Naive thymus-derived CD4-positive, alpha-beta T cell (primary cell): Measurements from ENCODE around the gene KCNH1. TPM values are rescaled to one million over a fixed set of nuclear protein-coding genes. Genes with fewer than 3 reads are reported as not detected.

Experiments used
- ATAC-seq: fragments of 150-1000 bp; cut with Tn5 transposase; 2 replicates; pipeline ENCODE4 v1.10.0; 2021; ENCODE audit warnings: mild to moderate bottlenecking, moderate library complexity
- CTCF ChIA-PET: fragments of 350-600 bp; sonication (Branson Sonifier 250); formaldehyde crosslinking; loops from one replicate; lab custom pipeline; 2021; ENCODE audit warnings: antibody characterized with exemption; lab: Charles Lee
- POLR2A ChIA-PET: fragments of 350-600 bp; sonication (Branson Sonifier 250); formaldehyde crosslinking; loops from one replicate; lab custom pipeline; 2021; ENCODE audit warnings: antibody characterized with exemption, inconsistent platforms; lab: Charles Lee
- DNase-seq, 9 donors: peaks; one replicate each; pipeline versions ENCODE4 v3.0.0 to v3.0.0-alpha.2; 2020 to 2022; ENCODE audit warnings: mixed read lengths in 1 of 9
- H3K27ac ChIP-seq: one replicate; pipeline ENCODE4 v1.7.0; 2013; ENCODE audit warnings: mild to moderate bottlenecking, low read depth, low read length, moderate library complexity
- H3K27me3 ChIP-seq, 2 donors: one replicate each; pipeline ENCODE4 v1.7.0; 2013; ENCODE audit warnings: low read length in 2 of 2, mild to moderate bottlenecking in 2 of 2, moderate library complexity in 2 of 2; ENCODE audit not compliant: control insufficient read depth in 2 of 2, insufficient read depth in 2 of 2
- H3K36me3 ChIP-seq, 3 experiments: 1 replicate in 2 of 3; 2 replicates in 1 of 3; pipeline ENCODE4 v1.7.0; 2013; ENCODE audit warnings: low read length in 3 of 3, mild to moderate bottlenecking in 3 of 3, moderate library complexity in 1 of 3; ENCODE audit not compliant: insufficient read depth in 3 of 3, control insufficient read depth in 2 of 3
- H3K4me1 ChIP-seq, 2 donors: one replicate each; pipeline ENCODE4 v1.7.0; 2013; ENCODE audit warnings: low read length in 2 of 2, mild to moderate bottlenecking in 2 of 2, moderate library complexity in 1 of 2; ENCODE audit not compliant: control insufficient read depth in 2 of 2, insufficient read depth in 2 of 2
- H3K4me3 ChIP-seq: 2 replicates; pipeline ENCODE4 v1.7.0; 2013; ENCODE audit warnings: mild to moderate bottlenecking, low read length
- H3K9me3 ChIP-seq, 3 experiments: 1 replicate in 2 of 3; 2 replicates in 1 of 3; pipeline ENCODE4 v1.7.0; 2013; ENCODE audit warnings: low read length in 3 of 3; ENCODE audit not compliant: control insufficient read depth in 2 of 3
- H3K27ac Mint-ChIP-seq, 9 donors: one replicate each; pipeline ENCODE4 v1.8.0; 2020 to 2022; ENCODE audit warnings: mixed read lengths in 9 of 9, mild to moderate bottlenecking in 8 of 9, moderate library complexity in 5 of 9, inconsistent platforms in 2 of 9
- H3K27me3 Mint-ChIP-seq, 5 donors: one replicate each; pipeline ENCODE4 v1.8.0; 2021 to 2022; ENCODE audit warnings: mixed read lengths in 5 of 5, mild to moderate bottlenecking in 1 of 5
- H3K36me3 Mint-ChIP-seq, 5 donors: one replicate each; pipeline ENCODE4 v1.8.0; 2020 to 2022; ENCODE audit warnings: mixed read lengths in 5 of 5, mild to moderate bottlenecking in 3 of 5, inconsistent platforms in 1 of 5
- H3K4me1 Mint-ChIP-seq, 7 donors: one replicate each; pipeline ENCODE4 v1.8.0; 2020 to 2022; ENCODE audit warnings: mixed read lengths in 7 of 7, mild to moderate bottlenecking in 3 of 7, inconsistent platforms in 1 of 7
- H3K4me3 Mint-ChIP-seq, 10 donors: one replicate each; pipeline ENCODE4 v1.8.0; 2020 to 2022; ENCODE audit warnings: mild to moderate bottlenecking in 10 of 10, mixed read lengths in 10 of 10, moderate library complexity in 6 of 10, inconsistent platforms in 2 of 10
- H3K9me3 Mint-ChIP-seq, 11 donors: one replicate each; pipeline ENCODE4 v1.8.0; 2020 to 2022; ENCODE audit warnings: mixed read lengths in 11 of 11, mild to moderate bottlenecking in 4 of 11, inconsistent platforms in 1 of 11, moderate library complexity in 1 of 11
- intact Hi-C, 2 donors: fragments of 100-400 bp; cut with micrococcal nuclease; formaldehyde crosslinking; loops; one replicate each; pipeline ENCODE4 v1.15.1; 2023
- polyA plus RNA-seq, 2 donors: library from polyadenylated mRNA; unstranded; fragments of 300-500 nt; fragmentation: Illumina TruSeq; gene quantifications; one replicate each; pipeline ENCODE4 v1.2.3, GENCODE V29; 2021
- total RNA-seq, 6 experiments: library from RNA in 5 of 6; stranded (reverse) in 5 of 6; gene quantifications; 1 replicate in 5 of 6; 2 replicates in 1 of 6; pipeline ENCODE4 v1.2.3 and lab custom pipeline; 2021 to 2026

The KCNH1 gene
- total and polyA plus RNA-seq, 7 experiments from 2014 or later: not detected

GRCh38 chr1:210882414-210883221 lies 251.3 kb downstream of the KCNH1 start:
- Histone ChIP-seq H3K4me3 (no peak overlapping the region), H3K27ac (no peak overlapping the region), H3K27me3 (no peaks in the 10 kb centered on the region), H3K9me3 (no peaks in the 10 kb centered on the region), H3K36me3 (no peaks in the 10 kb centered on the region), H3K4me1 (no peaks in the 10 kb centered on the region)
- Mint-ChIP-seq H3K9me3 (peaks cover 0 to 10% (median 3%) of the 10 kb centered on the region in 11 donors), H3K27ac (no peak overlapping the region), H3K4me3 (no peak overlapping the region), H3K4me1 (no peaks in the 10 kb centered on the region), H3K27me3 (peaks cover 3 to 28% (median 15%) of the 10 kb centered on the region in 5 donors), H3K36me3 (no peaks in the 10 kb centered on the region)
- ChIA-PET POLR2A (no interaction called here), CTCF (no interaction called here)
- intact Hi-C loops: no loop called here
- DNase-seq: no peak
- ATAC-seq: no peak

GRCh38 chr1:210878564-210878963 lies 255.4 kb downstream of the KCNH1 start:
- Histone ChIP-seq H3K4me3 (no peak overlapping the region), H3K9me3 (no peaks in the 10 kb centered on the region), H3K27ac (no peak overlapping the region), H3K4me1 (no peaks in the 10 kb centered on the region), H3K36me3 (no peaks in the 10 kb centered on the region), H3K27me3 (no peaks in the 10 kb centered on the region)
- POLR2A ChIA-PET: no interaction called here
- Mint-ChIP-seq H3K27me3 (peaks cover 3 to 29% (median 18%) of the 10 kb centered on the region in 5 donors), H3K36me3 (no peaks in the 10 kb centered on the region), H3K9me3 (peaks cover 0 to 16% (median 2%) of the 10 kb centered on the region in 11 donors), H3K4me1 (no peaks in the 10 kb centered on the region), H3K4me3 (no peak overlapping the region), H3K27ac (no peak overlapping the region)
- intact Hi-C loops: no loop called here
- no peak for ATAC-seq
- CTCF ChIA-PET: no interaction called here
- DNase-seq: no peak

GRCh38 chr1:210876275-210876674 lies 257.7 kb downstream of the KCNH1 start:
- intact Hi-C loops: no loop called here
- Mint-ChIP-seq H3K27ac (no peak overlapping the region), H3K36me3 (no peaks in the 10 kb centered on the region)

GRCh38 chr1:210866532-210866931 lies 267.4 kb downstream of the KCNH1 start:
- H3K36me3 Mint-ChIP-seq: peaks cover 0 to 4% (median 0%) of the 10 kb centered on the region in 5 donors
- ATAC-seq (no peak), DNase-seq (no peak)
- H3K9me3 Mint-ChIP-seq: peaks cover 3 to 41% (median 19%) of the 10 kb centered on the region in 11 donors
- H3K4me3 Mint-ChIP-seq: no peak overlapping the region
- intact Hi-C loops: no loop called here
- ChIA-PET POLR2A (no interaction called here), CTCF (no interaction called here)
- Histone ChIP-seq H3K36me3 (no peaks in the 10 kb centered on the region), H3K27me3 (no peaks in the 10 kb centered on the region), H3K4me1 (no peaks in the 10 kb centered on the region), H3K4me3 (no peak overlapping the region), H3K9me3 (peaks cover 0 to 4% (median 0%) of the 10 kb centered on the region in 3 experiments), H3K27ac (no peak overlapping the region)
- H3K27me3 Mint-ChIP-seq: peaks cover 0 to 21% (median 16%) of the 10 kb centered on the region in 5 donors
- no peaks in the 10 kb centered on the region for H3K4me1 Mint-ChIP-seq
- no peak overlapping the region for H3K27ac Mint-ChIP-seq

More at GRCh38 chr1:210876275-210876674, 257.7 kb downstream of the KCNH1 start:
- Mint-ChIP-seq H3K4me3 (no peak overlapping the region), H3K4me1 (no peaks in the 10 kb centered on the region), H3K9me3 (peaks cover 0 to 22% (median 3%) of the 10 kb centered on the region in 11 donors), H3K27me3 (peaks cover 3 to 37% (median 25%) of the 10 kb centered on the region in 5 donors)
- no peak overlapping the region for H3K27ac ChIP-seq
- no peaks in the 10 kb centered on the region for H3K36me3 ChIP-seq
- CTCF ChIA-PET: no interaction called here
- POLR2A ChIA-PET: interaction anchor here (0.6 kb wide), 1 partner anchor 23 kb away, joined by 3 read pairs; no protein-coding TSS in a partner anchor
- DNase-seq (no peak), ATAC-seq (no peak)
- H3K4me1 ChIP-seq: no peaks in the 10 kb centered on the region
- no peaks in the 10 kb centered on the region for H3K9me3 ChIP-seq
- no peak overlapping the region for H3K4me3 ChIP-seq
- H3K27me3 ChIP-seq: no peaks in the 10 kb centered on the region

- intact Hi-C loops: no loop called here
- DNase-seq: no peak
- ATAC-seq: no peak
- H3K27ac ChIP-seq: no peak overlapping the region
- H3K36me3 Mint-ChIP-seq: no peaks in the 10 kb centered on the region
- H3K36me3 ChIP-seq: no peaks in the 10 kb centered on the region
- H3K4me1 Mint-ChIP-seq: no peaks in the 10 kb centered on the region
- H3K4me3 Mint-ChIP-seq: no peak overlapping the region
- no peak overlapping the region for H3K27ac Mint-ChIP-seq
- CTCF ChIA-PET: no interaction called here
- H3K9me3 Mint-ChIP-seq: no peaks in the 10 kb centered on the region
- POLR2A ChIA-PET: no interaction called here
- H3K27me3 ChIP-seq: no peaks in the 10 kb centered on the region
- H3K27me3 Mint-ChIP-seq: peaks cover 0 to 24% (median 0%) of the 10 kb centered on the region in 5 donors
- H3K9me3 ChIP-seq: no peaks in the 10 kb centered on the region
- no peaks in the 10 kb centered on the region for H3K4me1 ChIP-seq
- H3K4me3 ChIP-seq: no peak overlapping the region
These were observed 276.2 kb downstream of the KCNH1 start for GRCh38 chr1:210857705-210858104.

GRCh38 chr1:210857146-210857663 lies 276.7 kb downstream of the KCNH1 start:
- no peaks in the 10 kb centered on the region for H3K4me1 ChIP-seq
- no peaks in the 10 kb centered on the region for H3K9me3 ChIP-seq
- Mint-ChIP-seq H3K9me3 (no peaks in the 10 kb centered on the region), H3K27me3 (peaks cover 0 to 22% (median 0%) of the 10 kb centered on the region in 5 donors), H3K36me3 (no peaks in the 10 kb centered on the region), H3K4me3 (no peak overlapping the region), H3K27ac (no peak overlapping the region), H3K4me1 (no peaks in the 10 kb centered on the region)
- intact Hi-C loops: no loop called here
- ChIA-PET POLR2A (no interaction called here), CTCF (no interaction called here)
- no peaks in the 10 kb centered on the region for H3K36me3 ChIP-seq
- no peak overlapping the region for H3K27ac ChIP-seq
- no peak overlapping the region for H3K4me3 ChIP-seq
- ATAC-seq (no peak), DNase-seq (no peak)
- no peaks in the 10 kb centered on the region for H3K27me3 ChIP-seq
